K562 (cell line): ENCODE measurements around the gene SCIN. TPM values are rescaled to one million over a fixed set of nuclear protein-coding genes. Genes with fewer than 3 reads are reported as not detected.

ENCODE experiments used
- ATAC-seq: fragments of 200-7000 bp; cut with Tn5 transposase; 3 replicates; pipeline ENCODE4 v1.9.1; 2020; ENCODE audit warnings: moderate library complexity
- BruUV-seq: library from RNA; stranded (reverse); fragments of 400-500 nt; replicated peaks from 2 replicates; lab custom pipeline; 2021; lab: Mats Ljungman, UMichigan
- CTCF ChIA-PET: fragments of 300-600 bp; formaldehyde crosslinking; extraction: SDS; loops from one replicate; lab custom pipeline; 2021; ENCODE audit warnings: low intra/inter-chr PET ratio; lab: Yijun Ruan, JAX
- POLR2A ChIA-PET: fragments of 300-600, 350-650 bp; sonication (Branson Sonifier 250); formaldehyde crosslinking; extraction: SDS; loops from one replicate; lab custom pipeline; 2021; ENCODE audit warnings: antibody characterized with exemption, inconsistent platforms; lab: Yijun Ruan, JAX
- DNase-seq, 4 experiments: peaks; one replicate each; pipeline versions ENCODE4 v3.0.0 to v3.0.0-alpha.2; 2011 to 2018; ENCODE audit warnings: low spot score in 3 of 4, mixed read lengths in 3 of 4; ENCODE audit errors: extremely low read depth in 1 of 4
- FAIRE-seq: peaks from 2 replicates; lab custom pipeline; 2011; peaks lifted over from hg19 to GRCh38; lab: Jason Lieb, UNC
- H2AFZ ChIP-seq: 2 replicates; pipeline ENCODE4 v1.6.0; 2011; ENCODE audit warnings: low read depth, low read length, control low read depth, inconsistent platforms
- H3K27ac ChIP-seq: fragments of 200-600 bp; 3 replicates; pipeline ENCODE4 v1.8.0; 2011; ENCODE audit warnings: low read depth, mild to moderate bottlenecking, control low read depth, inconsistent platforms, low read length, moderate library complexity, mixed read lengths; ENCODE audit errors: extremely low read depth
- H3K27me3 ChIP-seq, 2 experiments: fragments of 300-600 bp in 1 of 2; 2 replicates in 1 of 2; 3 replicates in 1 of 2; pipeline versions ENCODE4 v1.6.0 to v1.8.0; 2011; ENCODE audit warnings: inconsistent platforms in 2 of 2, low read length in 2 of 2, mild to moderate bottlenecking in 1 of 2, mixed read lengths in 1 of 2, moderate library complexity in 1 of 2; ENCODE audit not compliant: control insufficient read depth in 2 of 2, insufficient read depth in 2 of 2
- H3K36me3 ChIP-seq: fragments of 300-600 bp; 3 replicates; pipeline ENCODE4 v1.8.0; 2011; ENCODE audit warnings: mild to moderate bottlenecking, low read length, inconsistent platforms; ENCODE audit not compliant: control insufficient read depth, insufficient read depth
- H3K4me1 ChIP-seq, 2 experiments: fragments of 200-600 bp in 1 of 2; replicated peaks in 1 of 2; 2 replicates in 1 of 2; 3 replicates in 1 of 2; pipeline versions ENCODE4 v1.5.1 to v1.8.0; 2011; ENCODE audit warnings: inconsistent platforms in 2 of 2, low read length in 2 of 2, mild to moderate bottlenecking in 1 of 2, mixed read lengths in 1 of 2, moderate library complexity in 1 of 2; ENCODE audit not compliant: control insufficient read depth in 2 of 2, insufficient read depth in 2 of 2
- H3K4me2 ChIP-seq: 2 replicates; pipeline ENCODE4 v1.6.1; 2011; ENCODE audit warnings: low read length, control low read depth, inconsistent platforms, mixed read lengths; ENCODE audit not compliant: insufficient read depth
- H3K4me3 ChIP-seq: fragments of 200-600 bp; sonication (generic), shearing (Covaris generic); 2 replicates; pipeline ENCODE4 v1.5.1; 2016; ENCODE audit warnings: control low read depth, inconsistent platforms
- H3K79me2 ChIP-seq: fragments of 200-600 bp; 3 replicates; pipeline ENCODE4 v1.8.0; 2011; ENCODE audit warnings: low read length, inconsistent platforms; ENCODE audit not compliant: control insufficient read depth, insufficient read depth
- H3K9ac ChIP-seq, 2 experiments: 2 replicates each; pipeline versions ENCODE4 v1.6.0 to v1.6.1; 2011; ENCODE audit warnings: low read depth in 2 of 2, low read length in 2 of 2, control low read depth in 1 of 2, inconsistent platforms in 1 of 2, mild to moderate bottlenecking in 1 of 2, mixed read lengths in 1 of 2; ENCODE audit not compliant: insufficient read depth in 1 of 2
- H3K9me1 ChIP-seq: one replicate; pipeline ENCODE4 v1.6.0; 2011; ENCODE audit warnings: inconsistent platforms, mild to moderate bottlenecking, low read length, moderate library complexity; ENCODE audit not compliant: control insufficient read depth, insufficient read depth
- H3K9me3 ChIP-seq: replicated peaks from 2 replicates; pipeline ENCODE4 v1.5.1; 2011; ENCODE audit warnings: low read depth, low read length, inconsistent platforms; ENCODE audit not compliant: control insufficient read depth, insufficient read depth
- H4K20me1 ChIP-seq: replicated peaks from 2 replicates; pipeline ENCODE4 v1.6.1; 2011; ENCODE audit warnings: low read length, inconsistent platforms, mixed read lengths; ENCODE audit not compliant: control insufficient read depth, insufficient read depth
- ATF3 ChIP-seq, 2 experiments: fragments of 450-650 bp in 1 of 2; sonication (generic) in 1 of 2; formaldehyde crosslinking in 1 of 2; IDR thresholded peaks in 1 of 2; conservative IDR thresholded peaks in 1 of 2; 2 replicates each; pipeline versions ENCODE4 v1.6.1 to v1.8.1; 2016 to 2023; ENCODE audit warnings: mild to moderate bottlenecking in 2 of 2, moderate library complexity in 2 of 2, inconsistent platforms in 1 of 2, missing genetic modification reagents in 1 of 2
- ATF7 ChIP-seq: fragments of 450-650 bp; IDR thresholded peaks from 2 replicates; pipeline ENCODE4 v1.7.1; 2014; ENCODE audit warnings: mild to moderate bottlenecking, moderate library complexity
- C11orf30 ChIP-seq: fragments of 450-650 bp; IDR thresholded peaks from 2 replicates; pipeline ENCODE4 v1.6.1; 2016; ENCODE audit warnings: low read depth, mild to moderate bottlenecking
- ETS1 ChIP-seq: conservative IDR thresholded peaks from 2 replicates; pipeline ENCODE4 v1.6.1; 2011; ENCODE audit warnings: low read depth, mild to moderate bottlenecking, low read length; ENCODE audit not compliant: control insufficient read depth
- MAFG ChIP-seq: fragments of 450-650 bp; conservative IDR thresholded peaks from 2 replicates; pipeline ENCODE4 v1.6.1; 2016; ENCODE audit warnings: missing genetic modification characterization, missing compliant biosample characterization
- MCM7 ChIP-seq, 2 experiments: fragments of 450-650 bp; IDR thresholded peaks; 2 replicates each; pipeline ENCODE4 v1.6.1; 2016 to 2018
- MYBL2 ChIP-seq, 2 experiments: fragments of 450-650 bp in 1 of 2; sonication (generic) in 1 of 2; formaldehyde crosslinking in 1 of 2; IDR thresholded peaks; 2 replicates each; pipeline versions ENCODE4 v1.6.1 to v1.8.1; 2017 to 2022; ENCODE audit warnings: borderline replicate concordance in 1 of 2, inconsistent platforms in 1 of 2, low read depth in 1 of 2, mild to moderate bottlenecking in 1 of 2, missing genetic modification reagents in 1 of 2, moderate library complexity in 1 of 2
- NFE2 ChIP-seq: IDR thresholded peaks from 2 replicates; pipeline ENCODE4 v1.6.1; 2014; ENCODE audit warnings: antibody characterized with exemption, low read depth
- ZNF316 ChIP-seq: fragments of 450-650 bp; IDR thresholded peaks from 2 replicates; pipeline ENCODE4 v1.6.1; 2016
- ZNF589 ChIP-seq: fragments of 200-800 bp; sonication (Bioruptor generic); IDR thresholded peaks from 2 replicates; pipeline ENCODE4 v1.6.1; 2016; ENCODE audit warnings: low read depth, missing genetic modification characterization, missing compliant biosample characterization
- WGBS: fragments of 100-300 bp; shearing (Covaris generic); methylation state at CpG from one replicate; pipeline ENCODE4 v1.1.6; 2016; ENCODE audit warnings: low coverage, mixed read lengths; ENCODE audit not compliant: insufficient coverage; ENCODE audit errors: missing lambda C conversion rate; 5-methylcytosine and 5-hydroxymethylcytosine counted together
- in situ Hi-C: fragments of 300-500 bp; cut with MboI; formaldehyde crosslinking; loops from 4 replicates; pipeline ENCODE4 v1.15.0; 2018; ENCODE audit warnings: inconsistent platforms, mixed read lengths
- intact Hi-C: fragments of 100-400 bp; cut with micrococcal nuclease; formaldehyde crosslinking; loops from 2 replicates; pipeline ENCODE4 v1.14.2; 2022
- polyA plus RNA-seq, 8 experiments: library from polyadenylated mRNA; depleted of rRNA in 4 of 8; stranded (reverse) in 5 of 8; unstranded in 3 of 8; fragments of >200 nt; fragmentation: Nextera tagmentation in 2 of 8; fragmentation: Illumina TruSeq in 1 of 8; extraction: Ambion mirVana in 2 of 8; extraction: Trizol in 1 of 8; gene quantifications; 2 replicates each; pipeline versions ENCODE4 v1.2.1 to v1.2.3, GENCODE V29; 2011 to 2014; ENCODE audit warnings: inconsistent platforms in 1 of 8, missing spikeins in 1 of 8
- total RNA-seq, 7 experiments: library from RNA; depleted of rRNA in 6 of 7; stranded (reverse); fragments of >200 nt in 6 of 7; fragmentation: Illumina TruSeq in 2 of 7; extraction: Trizol in 2 of 7; gene quantifications; 2 replicates each; pipeline versions ENCODE4 v1.2.1 to v1.2.3, GENCODE V29; 2011 to 2021; ENCODE audit warnings: low replicate concordance in 1 of 7

The SCIN gene
- total and polyA plus RNA-seq, 9 of the 15 experiments (the other 6 are each of a cell fraction or from before 2014, with no cell fraction given) = 0.67 to 18.2 (median 10.6) TPM

- Histone ChIP-seq H3K4me1 (no peaks in the 10 kb centered on the region), H4K20me1 (no peaks in the 10 kb centered on the region), H3K4me2 (no peak overlapping the region), H3K4me3 (no peak overlapping the region), H3K36me3 (no peaks in the 10 kb centered on the region), H3K79me2 (no peaks in the 10 kb centered on the region), H3K27me3 (no peaks in the 10 kb centered on the region), H3K9me1 (no peaks in the 10 kb centered on the region), H2AFZ (peak overlapping the region; percentile 78), H3K9ac (no peak overlapping the region), H3K27ac (no peak overlapping the region), H3K9me3 (no peaks in the 10 kb centered on the region)
- DNase-seq (no peak), ATAC-seq (no peak), FAIRE-seq (no peak)
- in situ Hi-C loops = no loop called here
- TF ChIP-seq ATF3 (IDR thresholded peaks at IDR 0.05) (peak; percentile 80), ATF3 (CRISPR knock-in tag; conservative IDR thresholded peaks at IDR 0.05) (no peak), NFE2 (peak; percentile 22; the same call in 1 of the 2 replicates), MCM7 (IDR thresholded peaks at IDR 0.05) (no peak), ZNF316 (peak; percentile 44; the same call in 1 of the 2 replicates), ATF7 (peak; percentile 67; the same call in 1 of the 2 replicates), ETS1 (no peak), MYBL2 (IDR thresholded peaks at IDR 0.05; ENCODE audit: low read depth) (peak; percentile 43; the same call in 1 of the 2 replicates), MYBL2 (CRISPR knock-in tag; IDR thresholded peaks at IDR 0.05; ENCODE audit: borderline replicate concordance) (no peak), ZNF589 (CRISPR knock-in tag) (no peak), MAFG (peak; percentile 48; the same call in 1 of the 2 replicates), C11orf30 (peak; percentile 32; the same call in 1 of the 2 replicates)
- intact Hi-C loops = no loop called here
- no TSS peak for BruUV-seq
- CTCF ChIA-PET = no interaction called here
- WGBS = 30% methylated on average over 3 of the region's 3 CpGs
- POLR2A ChIA-PET = interaction anchor here (0.7 kb wide), 1 partner anchor 420 kb away, joined by 3 read pairs; no protein-coding TSS in a partner anchor
Measured at GRCh38 chr7:12549106-12549505, 21.4 kb upstream of the SCIN start.
